HepG2 (cell line): ENCODE data around the gene SLC38A8. TPM values are rescaled to one million over a fixed set of nuclear protein-coding genes. Genes with fewer than 3 reads are reported as not detected.

Experiments
- ATAC-seq: fragments of 200-7000 bp; cut with Tn5 transposase; 3 replicates; pipeline ENCODE4 v1.9.1; 2020; ENCODE audit warnings: mild to moderate bottlenecking, moderate library complexity
- BruUV-seq: library from RNA; stranded (reverse); fragments of 400-500 nt; replicated peaks from 2 replicates; lab custom pipeline; 2021; lab: Mats Ljungman, UMichigan
- CTCF ChIA-PET: fragments of 300-600 bp; formaldehyde crosslinking; extraction: SDS; loops from one replicate; lab custom pipeline; 2021; ENCODE audit warnings: low total read pairs, inconsistent platforms, low intra/inter-chr PET ratio; lab: Yijun Ruan, JAX
- POLR2A ChIA-PET: fragments of 350-600 bp; sonication (Branson Sonifier 250); formaldehyde crosslinking; loops from one replicate; lab custom pipeline; 2020; ENCODE audit warnings: antibody characterized with exemption, inconsistent platforms; lab: Yijun Ruan, JAX
- DNase-seq: peaks from one replicate; pipeline ENCODE4 v3.0.0-alpha.2; 2015; ENCODE audit warnings: low spot score
- FAIRE-seq: peaks from 3 replicates; lab custom pipeline; 2011; peaks lifted over from hg19 to GRCh38; lab: Jason Lieb, UNC
- H2AFZ ChIP-seq: one replicate; pipeline ENCODE4 v1.6.1; 2011; ENCODE audit warnings: low read length, inconsistent platforms
- H3K27ac ChIP-seq: fragments of 300-600 bp; 3 replicates; pipeline ENCODE4 v1.8.0; 2011; ENCODE audit warnings: mixed run types, mild to moderate bottlenecking, mixed read lengths, low read length, inconsistent platforms; ENCODE audit not compliant: insufficient read depth; ENCODE audit errors: extremely low read length
- H3K27me3 ChIP-seq, 2 experiments: fragments of 200-600 bp in 1 of 2; 2 replicates in 1 of 2; 3 replicates in 1 of 2; pipeline versions ENCODE4 v1.6.0 to v1.8.0; 2011; ENCODE audit warnings: low read length in 2 of 2, mild to moderate bottlenecking in 2 of 2, moderate library complexity in 2 of 2, inconsistent platforms in 1 of 2; ENCODE audit not compliant: insufficient read depth in 2 of 2, control insufficient read depth in 1 of 2
- H3K36me3 ChIP-seq, 2 experiments: fragments of 200-600 bp in 1 of 2; replicated peaks in 1 of 2; 2 replicates in 1 of 2; 3 replicates in 1 of 2; pipeline versions ENCODE4 v1.5.1 to v1.8.0; 2011; ENCODE audit warnings: low read length in 2 of 2, inconsistent platforms in 1 of 2; ENCODE audit not compliant: insufficient read depth in 2 of 2, control insufficient read depth in 1 of 2
- H3K4me1 ChIP-seq: 2 replicates; pipeline ENCODE4 v1.5.1; 2012; ENCODE audit warnings: low read length, inconsistent platforms; ENCODE audit not compliant: insufficient read depth
- H3K4me2 ChIP-seq: 2 replicates; pipeline ENCODE4 v1.6.0; 2011; ENCODE audit warnings: low read depth, low read length, inconsistent platforms
- H3K4me3 ChIP-seq, 3 experiments: fragments of 200-600 bp in 1 of 3; sonication (generic), shearing (Covaris generic) in 1 of 3; replicated peaks in 1 of 3; 2 replicates each; pipeline ENCODE4 v1.5.1; 2011 to 2016; ENCODE audit warnings: low read length in 3 of 3, inconsistent platforms in 2 of 3, low read depth in 2 of 3, mild to moderate bottlenecking in 2 of 3, control low read depth in 1 of 3, mixed read lengths in 1 of 3; ENCODE audit not compliant: insufficient read depth in 1 of 3
- H3K79me2 ChIP-seq: one replicate; pipeline ENCODE4 v1.6.1; 2011; ENCODE audit warnings: low read length, inconsistent platforms; ENCODE audit not compliant: insufficient read depth
- H3K9ac ChIP-seq: 2 replicates; pipeline ENCODE4 v1.6.0; 2011; ENCODE audit warnings: mild to moderate bottlenecking, low read depth, low read length, inconsistent platforms; ENCODE audit not compliant: insufficient read depth
- H3K9me3 ChIP-seq: 2 replicates; pipeline ENCODE4 v1.5.1; 2012; ENCODE audit warnings: mild to moderate bottlenecking, low read length
- H4K20me1 ChIP-seq: 2 replicates; pipeline ENCODE4 v1.6.0; 2011; ENCODE audit warnings: inconsistent platforms, mild to moderate bottlenecking, low read length, moderate library complexity; ENCODE audit not compliant: insufficient read depth
- HNRNPH1 ChIP-seq: fragments of 200-400 bp; formaldehyde crosslinking; optimal IDR thresholded peaks from 2 replicates; pipeline ENCODE3; 2017; ENCODE audit warnings: mild to moderate bottlenecking, low read depth, low read length
- IRX3 ChIP-seq: sonication (generic); formaldehyde crosslinking; IDR thresholded peaks from 2 replicates; pipeline ENCODE4 v1.8.1; 2023; ENCODE audit warnings: mild to moderate bottlenecking, low read depth, missing genetic modification reagents, borderline replicate concordance
- NFE2L2 ChIP-seq: fragments of 150-350 bp; IDR thresholded peaks from 2 replicates; pipeline ENCODE4 v1.6.1; 2014; ENCODE audit warnings: low read length
- NFRKB ChIP-seq: fragments of 450-650 bp; IDR thresholded peaks from 2 replicates; pipeline ENCODE4 v1.6.1; 2017
- POLR2A ChIP-seq, 2 experiments: IDR thresholded peaks; 2 replicates each; pipeline ENCODE4 v1.6.1; 2011; ENCODE audit warnings: low read depth in 2 of 2, low read length in 2 of 2, mild to moderate bottlenecking in 1 of 2, moderate library complexity in 1 of 2; ENCODE audit not compliant: insufficient read depth in 1 of 2
- RBM22 ChIP-seq: fragments of 200-400 bp; formaldehyde crosslinking; optimal IDR thresholded peaks from 2 replicates; pipeline ENCODE3; 2017; ENCODE audit warnings: mild to moderate bottlenecking, low read length, moderate library complexity
- REPIN1 ChIP-seq: sonication (generic); formaldehyde crosslinking; IDR thresholded peaks from 2 replicates; pipeline ENCODE4 v1.8.0; 2022; ENCODE audit warnings: missing genetic modification reagents, low read depth, mild to moderate bottlenecking, borderline replicate concordance
- XRCC5 ChIP-seq: fragments of 200-400 bp; formaldehyde crosslinking; optimal IDR thresholded peaks from 2 replicates; pipeline ENCODE3; 2017; ENCODE audit warnings: mild to moderate bottlenecking, low read length
- ZBTB44 ChIP-seq: sonication (generic); formaldehyde crosslinking; IDR thresholded peaks from 2 replicates; pipeline ENCODE4 v1.4.0; 2020; ENCODE audit warnings: missing genetic modification reagents
- ZNF780A ChIP-seq: sonication (generic); formaldehyde crosslinking; IDR thresholded peaks from 2 replicates; pipeline ENCODE4 v1.8.0; 2022; ENCODE audit warnings: mild to moderate bottlenecking, missing genetic modification reagents, moderate library complexity
- ZZZ3 ChIP-seq: sonication (generic); formaldehyde crosslinking; IDR thresholded peaks from 2 replicates; pipeline ENCODE4 v1.4.0; 2020; ENCODE audit warnings: missing genetic modification reagents, mild to moderate bottlenecking, borderline replicate concordance
- WGBS: methylation state at CpG from one replicate; pipeline ENCODE4 v1.1.6; 2017; ENCODE audit warnings: low lambda C conversion rate; 5-methylcytosine and 5-hydroxymethylcytosine counted together
- in situ Hi-C: cut with HindIII; loops from 2 replicates; pipeline ENCODE4 v1.10.0; 2017; ENCODE audit warnings: low pct_unique_long_range_greater_than_20kb; ENCODE audit not compliant: extremely low pct_ligation_motif_present
- intact Hi-C: fragments of 100-400 bp; cut with micrococcal nuclease; formaldehyde crosslinking; loops from one replicate; pipeline ENCODE4 v1.10.0; 2022; ENCODE audit not compliant: unreplicated experiment
- polyA plus RNA-seq, 8 experiments: library from polyadenylated mRNA; depleted of rRNA in 3 of 8; stranded (reverse) in 7 of 8; unstranded in 1 of 8; fragments of >200 nt; fragmentation: Illumina TruSeq in 4 of 8; extraction: Trizol in 4 of 8; gene quantifications; 2 replicates each; pipeline versions ENCODE4 v1.2.1 to v1.2.3, GENCODE V29; 2011 to 2016; ENCODE audit warnings: low read depth in 4 of 8, missing spikeins in 1 of 8, mixed read lengths in 1 of 8; ENCODE audit not compliant: insufficient read depth in 1 of 8
- total RNA-seq, 5 experiments: library from RNA; depleted of rRNA; stranded (reverse); fragments of >200 nt; fragmentation: Illumina TruSeq; extraction: Trizol; gene quantifications; 2 replicates each; pipeline ENCODE4 v1.2.3, GENCODE V29; 2016; ENCODE audit warnings: low read depth in 1 of 5
- TF ChIP-seq, protein P1 (sequence below): sonication (generic); formaldehyde crosslinking; IDR thresholded peaks from 2 replicates; pipeline ENCODE4 v1.4.0; 2020; ENCODE audit warnings: missing genetic modification reagents, low read depth, mild to moderate bottlenecking, borderline replicate concordance

SLC38A8 gene
- total and polyA plus RNA-seq, 2 of the 13 experiments (the other 11 are each of a cell fraction or from before 2014, with no cell fraction given) = 0.24 to 0.37 TPM

DNA sequence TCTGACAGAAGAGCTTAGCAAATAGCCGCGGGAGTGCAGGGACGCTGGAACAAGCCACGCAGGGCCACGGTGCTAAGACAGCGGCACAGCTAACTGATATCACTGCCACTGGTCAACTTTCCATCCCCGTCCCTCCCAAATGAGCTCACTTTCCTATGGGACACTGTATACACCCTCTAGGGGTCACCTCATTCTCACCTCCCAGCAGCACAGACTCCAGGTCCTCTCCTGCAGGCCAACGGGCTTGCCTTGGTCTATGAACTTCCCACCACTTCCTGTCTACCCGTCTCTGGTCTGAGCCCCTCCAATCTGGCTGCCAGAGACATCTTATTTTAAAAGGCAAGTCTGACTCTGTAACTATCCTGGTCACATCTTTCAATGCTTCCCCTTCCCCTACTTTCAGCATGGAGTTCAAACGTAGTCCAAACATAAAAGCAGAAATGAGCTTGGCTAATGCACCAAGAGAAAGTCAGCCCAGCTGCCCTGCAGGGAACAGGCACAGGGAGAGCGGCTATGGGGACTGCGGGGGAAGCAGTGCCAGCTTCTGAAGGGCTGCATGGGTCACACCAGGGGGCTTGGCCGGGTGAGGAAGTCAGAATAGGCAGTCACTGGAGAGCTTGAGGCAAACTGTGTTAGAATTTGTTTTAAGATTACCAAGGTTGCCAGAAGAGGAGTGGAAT lies 26.3 kb upstream of the SLC38A8 start:
- ATAC-seq = no peak
- intact Hi-C loops (no loop called here), in situ Hi-C loops (no loop called here)
- Histone ChIP-seq H3K4me3 (no peak overlapping the region), H2AFZ (no peak overlapping the region), H3K4me1 (no peaks in the 10 kb centered on the region), H3K4me2 (no peak overlapping the region), H3K36me3 (peaks cover 44 to 90% of the 10 kb centered on the region in 2 experiments), H3K9ac (no peak overlapping the region), H4K20me1 (no peaks in the 10 kb centered on the region), H3K9me3 (no peaks in the 10 kb centered on the region), H3K27me3 (no peaks in the 10 kb centered on the region), H3K79me2 (no peaks in the 10 kb centered on the region), H3K27ac (no peak overlapping the region)
- TF ChIP-seq IRX3 (no peak), RBM22 (peak; percentile 59)
- TF ChIP-seq, protein P1, sequence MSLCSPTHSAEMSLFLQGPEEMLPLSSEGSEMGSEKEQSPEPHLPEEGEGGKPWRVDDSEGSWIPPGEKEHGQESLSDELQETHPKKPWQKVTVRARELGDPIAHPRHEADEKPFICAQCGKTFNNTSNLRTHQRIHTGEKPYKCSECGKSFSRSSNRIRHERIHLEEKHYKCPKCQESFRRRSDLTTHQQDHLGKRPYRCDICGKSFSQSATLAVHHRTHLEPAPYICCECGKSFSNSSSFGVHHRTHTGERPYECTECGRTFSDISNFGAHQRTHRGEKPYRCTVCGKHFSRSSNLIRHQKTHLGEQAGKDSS (CRISPR knock-in tag) = no peak
- WGBS = 96% methylated on average over 12 of the region's 13 CpGs
- DNase-seq = no peak
- POLR2A ChIA-PET = no interaction called here
- BruUV-seq = no TSS peak
- FAIRE-seq = no peak
- CTCF ChIA-PET = no interaction called here

GRCh38 chr16:84068041-84068440 lies 25.4 kb upstream of the SLC38A8 start:
- no TSS peak for BruUV-seq
- H2AFZ ChIP-seq = no peak overlapping the region
- H3K27me3 ChIP-seq = no peaks in the 10 kb centered on the region
- ATAC-seq (no peak), FAIRE-seq (no peak), DNase-seq (no peak)
- no peaks in the 10 kb centered on the region for H3K4me1 ChIP-seq
- intact Hi-C loops = no loop called here
- peaks cover 45 to 90% of the 10 kb centered on the region in 2 experiments for H3K36me3 ChIP-seq
- 98% methylated on average over 8 of the region's 8 CpGs for WGBS
- in situ Hi-C loops = no loop called here
- H3K79me2 ChIP-seq = no peaks in the 10 kb centered on the region
- ChIA-PET POLR2A (no interaction called here), CTCF (no interaction called here)
- H3K27ac ChIP-seq = no peak overlapping the region
- H3K4me3 ChIP-seq = no peak overlapping the region
- H4K20me1 ChIP-seq = no peaks in the 10 kb centered on the region
- H3K4me2 ChIP-seq = no peak overlapping the region
- TF ChIP-seq POLR2A (IDR thresholded peaks at IDR 0.05; ENCODE audit: insufficient read depth in 1 of 2, low read depth in 2 of 2, low read length in 2 of 2) (no peak), NFRKB (no peak), NFE2L2 (no peak), XRCC5 (no peak), REPIN1 (CRISPR knock-in tag) (no peak), HNRNPH1 (no peak), ZZZ3 (no peak), ZBTB44 (no peak), ZNF780A (CRISPR knock-in tag) (no peak)
- TF ChIP-seq, all 625 proteins: peak for 0
- Histone ChIP-seq H3K9ac (no peak overlapping the region), H3K9me3 (no peaks in the 10 kb centered on the region)
